ENCODE results near the gene SNX1. TPM values are rescaled to one million over a fixed set of nuclear protein-coding genes. Genes with fewer than 3 reads are reported as not detected.
A peak's percentile ranks its signal among the peaks of the same experiment; 100 is the strongest.

The SNX1 gene
- total and polyA plus RNA-seq, 2 donors (not counting 3 experiments of a cell fraction or from before 2014, with no cell fraction given): 56.0 to 113 TPM

GRCh38 chr15:64095431-64095794 is 369 bp upstream of the SNX1 start:
- DNase-seq (ENCODE audit: low read depth, low spot score) (no peak), FAIRE-seq (no peak)
- Histone ChIP-seq H3K4me3 (replicated peaks in 1 of 3; ENCODE audit: insufficient read depth in 1 of 3, low read depth in 1 of 3, low read length in 3 of 3) (peak overlapping the region in 2 of 3 experiments; percentile 14 to 32), H3K4me2 (ENCODE audit: insufficient read depth, low read length) (peak overlapping the region; percentile 55), H3K79me2 (ENCODE audit: control insufficient read depth, insufficient read depth, low read length) (peaks cover 62% of the 10 kb centered on the region), H4K20me1 (replicated peaks; ENCODE audit: control insufficient read depth, extremely low read depth, insufficient read depth, low read length) (no peaks in the 10 kb centered on the region), H3K4me1 (ENCODE audit: control insufficient read depth, extremely low read depth, insufficient read depth, low read length) (peaks cover 35% of the 10 kb centered on the region), H3K9ac (replicated peaks; ENCODE audit: extremely low read depth, insufficient read depth, low read length) (peak overlapping the region; percentile 5), H3K9me1 (replicated peaks; ENCODE audit: control insufficient read depth, extremely low read depth, insufficient read depth, low read length) (no peaks in the 10 kb centered on the region), H3K27ac (ENCODE audit: insufficient read depth, low read depth, low read length) (no peak overlapping the region), H3K27me3 (ENCODE audit: control insufficient read depth in 2 of 2, insufficient read depth in 2 of 2, low read length in 2 of 2) (no peaks in the 10 kb centered on the region), H3K9me3 (replicated peaks; ENCODE audit: control insufficient read depth, insufficient read depth, low read length) (no peaks in the 10 kb centered on the region), H2AFZ (ENCODE audit: low read depth, low read length) (peak overlapping the region; percentile 77), H3K36me3 (ENCODE audit: control insufficient read depth in 2 of 2, extremely low read depth in 1 of 2, insufficient read depth in 2 of 2, low read length in 2 of 2) (no peaks in the 10 kb centered on the region)
- intact Hi-C loops (cut with micrococcal nuclease) (loop anchor here (5.0 kb wide), 1 partner anchor 262 kb away; the partner anchor contains the start of gene CSNK1G1), dilution Hi-C loops (cut with MboI; ENCODE audit: extremely low pct_ligation_motif_present, low sequenced_read_pairs) (no loop called here)
- TF ChIP-seq EZH2 (IDR thresholded peaks at IDR 0.05; ENCODE audit: borderline replicate concordance, low read depth, low read length, severe bottlenecking) (no peak), JUN (IDR thresholded peaks at IDR 0.05; ENCODE audit: borderline replicate concordance, insufficient read depth, insufficient read length, low read depth) (no peak), FOS (IDR thresholded peaks at IDR 0.05; ENCODE audit: borderline replicate concordance, insufficient read depth, low read length) (no peak), POLR2A (IDR thresholded peaks at IDR 0.05; ENCODE audit: low read depth, low read length) (no peak), POLR2AphosphoS5 (IDR thresholded peaks at IDR 0.05; ENCODE audit: insufficient read depth, low read depth, low read length) (no peak), MYC (IDR thresholded peaks at IDR 0.05; ENCODE audit: low read depth, low read length) (no peak), CTCF (IDR thresholded peaks at IDR 0.05; ENCODE audit: extremely low read depth in 1 of 2, insufficient read depth in 1 of 2, low read depth in 1 of 2, low read length in 2 of 2) (no peak), GATA2 (IDR thresholded peaks at IDR 0.05; ENCODE audit: insufficient read depth, insufficient read length, low read depth, low read length) (no peak), MAX (IDR thresholded peaks at IDR 0.05; ENCODE audit: insufficient read depth, insufficient read length) (no peak)
- CTCF ChIA-PET: interaction anchor here (1.1 to 1.8 kb wide), 2 partner anchors 12 to 486 kb away, joined by 4 to 5 read pairs; no protein-coding TSS in a partner anchor
- no TSS peak for BruUV-seq (replicated peaks)
- POLR2A ChIA-PET: interaction anchor here (0.5 kb wide), 1 partner anchor 1042 kb away, joined by 3 read pairs; no protein-coding TSS in a partner anchor

Measured in endothelial cell of umbilical vein (primary cell).